Astrocyte (in vitro differentiated cells and primary cell): ENCODE measurements around the gene CDK17.
"Not testable (repeated sequence)": the region's sequence is repeated elsewhere in the genome, so short reads cannot be mapped to it uniquely, and the experiment has no call there.

Source experiments
- EZH2 ChIP-seq: IDR thresholded peaks from 2 replicates; pipeline ENCODE4 v1.6.1; 2012; ENCODE audit warnings: mild to moderate bottlenecking, low read length, inconsistent platforms; ENCODE audit not compliant: insufficient read depth
- TF ChIP-seq, protein P1 (sequence below): IDR thresholded peaks from 2 replicates; pipeline ENCODE4 v1.5.1; 2011; ENCODE audit warnings: low read depth, mild to moderate bottlenecking, inconsistent platforms, low read length, moderate library complexity; ENCODE audit not compliant: insufficient read depth

- TF ChIP-seq, protein P1, sequence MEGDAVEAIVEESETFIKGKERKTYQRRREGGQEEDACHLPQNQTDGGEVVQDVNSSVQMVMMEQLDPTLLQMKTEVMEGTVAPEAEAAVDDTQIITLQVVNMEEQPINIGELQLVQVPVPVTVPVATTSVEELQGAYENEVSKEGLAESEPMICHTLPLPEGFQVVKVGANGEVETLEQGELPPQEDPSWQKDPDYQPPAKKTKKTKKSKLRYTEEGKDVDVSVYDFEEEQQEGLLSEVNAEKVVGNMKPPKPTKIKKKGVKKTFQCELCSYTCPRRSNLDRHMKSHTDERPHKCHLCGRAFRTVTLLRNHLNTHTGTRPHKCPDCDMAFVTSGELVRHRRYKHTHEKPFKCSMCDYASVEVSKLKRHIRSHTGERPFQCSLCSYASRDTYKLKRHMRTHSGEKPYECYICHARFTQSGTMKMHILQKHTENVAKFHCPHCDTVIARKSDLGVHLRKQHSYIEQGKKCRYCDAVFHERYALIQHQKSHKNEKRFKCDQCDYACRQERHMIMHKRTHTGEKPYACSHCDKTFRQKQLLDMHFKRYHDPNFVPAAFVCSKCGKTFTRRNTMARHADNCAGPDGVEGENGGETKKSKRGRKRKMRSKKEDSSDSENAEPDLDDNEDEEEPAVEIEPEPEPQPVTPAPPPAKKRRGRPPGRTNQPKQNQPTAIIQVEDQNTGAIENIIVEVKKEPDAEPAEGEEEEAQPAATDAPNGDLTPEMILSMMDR = not testable (repeated sequence)
- TF ChIP-seq EZH2 = not testable (repeated sequence)
Measured at GRCh38 chr12:96417688-96418087, 17.4 kb upstream of the CDK17 start.
